GM19099 (cell line): ENCODE results near the gene ZNF391.

ENCODE experiments used
- POLR2A ChIP-seq: IDR thresholded peaks from 3 replicates; pipeline ENCODE4 v1.6.1; 2011; ENCODE audit warnings: low read depth; ENCODE audit not compliant: insufficient read length; ENCODE audit errors: extremely low read depth

Gene ZNF391

GRCh38 chr6:27407153-27407814 is 18.7 kb downstream of the ZNF391 start:
- TF ChIP-seq POLR2A = no peak

GRCh38 chr6:27414300-27414699 is 25.7 kb downstream of the ZNF391 start:
- no peak for TF ChIP-seq POLR2A

GRCh38 chr6:27414996-27415395 is 26.4 kb downstream of the ZNF391 start:
- no peak for TF ChIP-seq POLR2A

GRCh38 chr6:27415898-27416297 is 27.3 kb downstream of the ZNF391 start:
- TF ChIP-seq POLR2A = no peak

- no peak for TF ChIP-seq POLR2A
Measured at GRCh38 chr6:27419363-27419762, 30.8 kb downstream of the ZNF391 start.

GRCh38 chr6:27422651-27423332 is 34.2 kb downstream of the ZNF391 start:
- no peak for TF ChIP-seq POLR2A

GRCh38 chr6:27426045-27426620 is 37.6 kb downstream of the ZNF391 start:
- no peak for TF ChIP-seq POLR2A

GRCh38 chr6:27428502-27428901 is 39.9 kb downstream of the ZNF391 start:
- TF ChIP-seq POLR2A = no peak

- no peak for TF ChIP-seq POLR2A
Measured at GRCh38 chr6:27428966-27429365, 40.4 kb downstream of the ZNF391 start.

- TF ChIP-seq POLR2A = no peak
Measured at GRCh38 chr6:27433714-27434113, 45.2 kb downstream of the ZNF391 start.

GRCh38 chr6:27439371-27439770 is 50.8 kb downstream of the ZNF391 start:
- TF ChIP-seq POLR2A = no peak

GRCh38 chr6:27441001-27441400 is 52.4 kb downstream of the ZNF391 start:
- no peak for TF ChIP-seq POLR2A

- TF ChIP-seq POLR2A = no peak
Measured at GRCh38 chr6:27442932-27443331, 54.4 kb downstream of the ZNF391 start.

- TF ChIP-seq POLR2A = no peak
Measured at GRCh38 chr6:27448456-27448855, 59.9 kb downstream of the ZNF391 start.

- no peak for TF ChIP-seq POLR2A
Measured at GRCh38 chr6:27451660-27452390, 63.3 kb downstream of the ZNF391 start.
